Colon (tissue), 2 donors: ENCODE measurements around the gene TAP2.
"Not testable (repeated sequence)": the region's sequence is repeated elsewhere in the genome, so short reads cannot be mapped to it uniquely, and the experiment has no call there.

Experiments used
- FAIRE-seq: peaks from 2 replicates; lab custom pipeline; 2012; peaks lifted over from hg19 to GRCh38; lab: Jason Lieb, UNC
- donor health status: control.
- donor health status: control.

Gene TAP2

DNA sequence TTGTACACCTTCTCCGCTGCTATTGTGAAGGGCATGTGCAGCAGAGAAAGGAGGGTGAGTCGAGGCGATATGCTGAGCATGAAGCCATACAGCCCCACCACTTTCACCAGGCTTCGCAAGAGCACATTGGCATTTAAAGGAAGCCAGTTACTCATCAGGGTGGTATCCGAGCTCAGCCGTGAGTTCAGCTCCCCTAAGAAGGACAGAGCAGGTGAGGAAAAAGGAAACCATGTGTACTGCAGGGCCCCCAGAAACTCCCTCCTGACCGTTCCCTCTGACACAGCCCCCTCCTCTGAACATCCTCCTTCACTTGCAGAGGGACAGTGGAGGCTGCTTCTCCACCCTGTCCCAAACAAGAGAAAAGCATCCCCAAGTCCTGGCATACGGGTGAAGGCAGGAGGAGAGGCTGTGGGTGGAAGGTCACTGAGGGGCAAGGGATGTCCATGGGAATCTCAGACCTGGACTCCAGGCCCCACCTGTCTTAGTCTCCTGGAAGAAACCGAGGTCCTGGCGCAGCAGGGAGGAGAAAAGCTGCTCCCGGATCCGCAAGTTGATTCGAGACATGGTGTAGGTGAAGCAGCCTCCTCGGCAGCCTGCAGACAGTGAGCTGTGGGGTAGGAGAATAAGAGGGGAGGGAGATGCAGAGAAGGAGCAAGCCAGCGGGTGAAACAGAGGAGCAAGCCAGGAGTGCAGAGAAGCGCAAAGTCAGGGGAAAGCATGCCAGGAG is 3.2 kb downstream of the TAP2 start:
- no peak for FAIRE-seq

DNA sequence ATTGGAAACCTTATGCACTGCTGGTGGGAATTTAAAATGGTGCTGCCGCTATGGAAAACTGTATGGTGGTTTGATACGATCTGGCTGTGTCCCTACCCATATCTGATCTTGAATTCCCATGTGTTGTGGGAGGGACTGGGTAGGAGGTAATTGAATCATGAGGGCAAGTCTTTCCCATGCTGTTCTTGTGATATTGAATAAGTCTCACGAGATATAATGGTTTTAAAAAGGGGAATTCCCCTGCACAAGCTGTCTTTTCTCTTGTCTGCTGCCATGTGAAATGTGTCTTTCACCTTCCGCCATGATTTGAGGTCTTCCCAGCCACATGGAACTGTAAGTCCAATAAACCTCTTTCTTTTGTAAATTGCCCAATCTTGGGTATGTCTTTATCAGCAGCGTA is 4.9 kb downstream of the TAP2 start:
- no peak for FAIRE-seq

DNA sequence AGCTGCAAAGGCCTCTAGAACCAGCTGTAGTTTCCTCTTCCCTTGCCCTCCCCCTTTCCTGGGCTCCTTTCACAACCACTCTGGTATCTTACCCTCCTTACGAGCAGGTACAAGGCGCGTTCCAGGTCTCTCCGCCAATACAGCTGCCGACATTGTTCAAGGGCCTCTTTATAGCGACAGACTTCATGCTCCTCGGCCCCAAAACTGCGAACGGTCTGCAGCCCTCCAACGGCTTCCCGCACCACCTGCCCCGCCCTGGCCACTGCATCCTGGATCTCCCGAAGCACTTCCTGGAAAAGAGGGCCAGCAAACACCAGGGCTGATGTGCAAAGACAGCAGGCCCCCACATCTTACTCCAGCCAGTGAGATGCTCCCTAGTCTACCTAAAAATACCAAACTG is 6.0 kb downstream of the TAP2 start:
- no peak for FAIRE-seq

DNA sequence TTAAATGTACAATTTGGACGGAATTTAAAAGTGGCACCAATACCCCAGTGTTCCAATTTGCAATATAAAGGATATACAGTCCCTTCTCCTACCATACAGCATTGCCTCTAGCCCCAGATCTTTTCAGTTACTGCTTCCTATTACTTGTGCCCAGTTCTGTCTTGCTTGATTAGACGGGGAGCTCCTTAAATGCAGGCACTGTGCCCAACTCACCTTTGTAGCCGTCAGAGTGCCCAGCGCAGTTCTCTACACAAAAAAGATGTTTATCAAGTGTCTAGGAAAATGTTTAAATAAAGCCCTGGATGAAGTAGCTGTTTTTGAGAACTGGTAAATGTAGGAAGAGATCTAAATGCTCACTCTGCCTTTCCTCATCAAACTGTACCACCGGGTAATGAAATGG is 7.6 kb downstream of the TAP2 start:
- no peak for FAIRE-seq

DNA sequence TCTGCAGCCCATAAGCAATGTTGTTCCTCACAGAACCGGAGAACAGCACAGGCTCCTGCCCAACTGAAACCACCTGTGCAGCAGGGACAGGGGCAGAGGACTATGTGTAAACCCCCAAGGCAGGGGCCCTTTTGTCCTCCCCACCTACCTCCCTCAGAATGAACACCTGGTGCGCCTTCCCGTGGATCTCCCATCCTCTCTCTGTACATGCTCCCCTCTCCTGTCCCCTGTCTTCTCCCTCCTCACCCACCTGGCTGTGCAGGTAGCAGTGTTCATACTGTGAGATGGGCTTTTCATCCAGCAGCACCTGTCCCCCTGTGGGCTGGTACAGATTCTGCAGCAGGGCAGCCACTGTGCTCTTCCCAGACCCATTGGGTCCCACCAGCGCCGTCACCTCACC is 8.5 kb downstream of the TAP2 start:
- no peak for FAIRE-seq

DNA sequence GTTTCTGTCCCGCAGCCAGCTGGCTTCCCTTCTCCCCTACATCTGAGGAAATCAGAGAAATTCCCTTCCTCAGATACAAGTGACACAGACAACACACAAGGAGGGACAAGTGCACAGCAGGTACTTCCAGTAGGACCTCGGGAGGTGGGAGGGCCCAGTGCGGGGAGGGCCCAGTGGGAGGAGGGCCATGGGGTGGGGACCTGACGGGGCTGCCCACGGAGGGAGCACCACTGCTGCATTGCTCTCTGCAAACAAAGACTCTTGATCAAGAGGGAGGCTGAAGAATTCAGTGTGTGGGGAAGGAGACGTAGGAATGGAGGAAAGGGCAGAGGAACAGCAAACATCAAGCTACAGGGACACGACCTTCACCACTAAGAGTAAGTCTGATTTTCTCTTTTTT is 9.0 kb downstream of the TAP2 start:
- no peak for FAIRE-seq

DNA sequence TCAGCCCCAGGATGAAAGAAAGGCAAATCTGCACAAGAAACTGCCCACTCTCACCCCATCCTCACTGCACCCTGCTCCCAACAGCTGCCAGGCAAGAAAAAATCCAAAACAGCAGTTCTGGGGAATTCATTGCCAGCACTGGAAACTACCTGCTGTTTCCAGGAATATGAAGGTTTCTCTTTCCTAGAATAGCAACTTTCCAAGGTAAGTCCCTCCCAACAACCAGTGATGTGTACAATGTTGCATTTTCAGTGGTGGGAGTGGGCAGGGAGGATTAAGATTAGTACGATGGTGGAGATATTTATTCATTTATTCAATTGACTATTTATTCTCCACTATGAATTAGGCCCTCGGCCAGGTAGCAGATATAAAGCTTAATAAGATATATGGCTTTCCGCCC is 11.5 kb downstream of the TAP2 start:
- FAIRE-seq, result no peak

DNA sequence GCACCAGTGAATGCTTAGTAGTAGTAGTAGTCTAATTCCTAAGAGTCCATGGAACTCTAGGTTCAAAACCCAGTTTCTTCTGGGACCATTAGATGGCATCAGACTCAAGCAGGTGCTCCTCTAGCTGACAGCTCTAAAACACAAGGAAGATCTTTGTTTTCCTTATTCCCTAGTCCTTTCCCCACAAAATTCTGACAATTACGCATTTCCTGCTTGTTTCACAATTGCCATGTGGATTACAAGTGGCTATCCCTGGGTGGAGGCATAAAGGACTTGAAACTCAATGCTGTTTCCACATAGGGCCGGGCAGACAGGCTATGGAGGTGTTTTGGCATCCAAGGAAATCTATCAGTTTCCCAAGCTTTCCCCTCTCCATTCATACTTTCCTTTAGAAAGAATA is 12.6 kb downstream of the TAP2 start:
- FAIRE-seq, result no peak

DNA sequence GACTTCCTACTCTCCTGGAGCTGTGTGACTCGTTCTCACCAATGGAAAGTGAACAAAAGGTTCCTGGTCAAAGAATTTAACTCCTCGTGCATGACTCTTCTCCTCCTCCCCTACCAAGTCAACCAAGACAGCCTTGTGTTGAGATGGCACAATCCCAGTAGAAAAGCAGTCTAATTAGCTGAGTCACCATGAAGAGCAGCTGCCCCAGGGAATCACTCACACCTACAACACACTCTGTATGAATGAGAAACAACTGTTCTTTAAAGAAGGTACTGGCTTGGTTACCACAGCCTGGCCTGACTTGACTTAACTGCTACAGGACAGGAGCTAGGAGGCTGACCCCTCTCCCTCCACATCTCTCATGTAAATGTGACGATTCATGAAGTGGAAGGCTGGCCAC is 18.8 kb downstream of the TAP2 start:
- FAIRE-seq, result no peak

DNA sequence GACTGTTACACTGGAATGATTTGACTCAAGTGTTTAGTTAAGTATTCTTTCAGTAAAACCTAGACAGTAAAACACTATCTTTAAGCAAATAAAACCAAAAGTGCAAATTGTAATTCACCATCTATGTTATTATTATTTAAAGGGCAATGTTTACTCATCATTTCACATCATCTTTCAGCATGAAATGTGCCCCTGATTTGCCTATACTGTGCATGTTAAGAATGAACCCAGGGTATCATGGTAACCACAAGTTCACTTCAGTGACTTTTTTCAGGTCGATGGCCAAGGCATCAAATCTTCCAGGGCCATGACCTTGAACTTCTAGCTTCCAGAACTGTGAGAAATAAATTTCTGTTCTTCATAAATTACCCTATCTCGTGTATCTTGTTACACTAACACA is 19.7 kb downstream of the TAP2 start:
- FAIRE-seq, result no peak

DNA sequence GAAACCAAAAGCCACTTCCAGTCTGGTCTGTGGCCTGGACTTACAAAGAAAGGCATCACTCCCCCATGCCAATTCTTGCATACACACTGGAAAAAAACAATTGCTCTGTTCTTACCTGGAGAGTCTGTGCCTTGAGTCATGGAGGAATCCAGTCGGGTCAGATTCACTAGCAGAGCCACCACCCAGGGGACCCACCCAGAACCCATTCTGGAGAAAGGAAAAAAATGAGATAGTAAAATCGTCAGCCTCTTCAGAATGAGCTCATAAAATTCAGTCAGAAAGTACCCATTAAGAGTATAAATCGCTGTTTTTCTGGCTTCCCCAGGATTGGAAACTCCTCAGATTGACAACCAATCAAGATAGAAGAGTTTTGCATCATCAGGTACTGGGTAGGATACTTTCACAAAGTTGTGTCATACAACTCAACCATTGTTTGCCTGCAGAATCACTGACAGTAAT is 21.8 kb downstream of the TAP2 start, which contains the start of gene HLA-DOB:
TSS of gene HLA-DOB (minus strand) at position 257 of the 459 bp plus-strand sequence. CDS start at position 206, 51 bp downstream.
- FAIRE-seq, result no peak

DNA sequence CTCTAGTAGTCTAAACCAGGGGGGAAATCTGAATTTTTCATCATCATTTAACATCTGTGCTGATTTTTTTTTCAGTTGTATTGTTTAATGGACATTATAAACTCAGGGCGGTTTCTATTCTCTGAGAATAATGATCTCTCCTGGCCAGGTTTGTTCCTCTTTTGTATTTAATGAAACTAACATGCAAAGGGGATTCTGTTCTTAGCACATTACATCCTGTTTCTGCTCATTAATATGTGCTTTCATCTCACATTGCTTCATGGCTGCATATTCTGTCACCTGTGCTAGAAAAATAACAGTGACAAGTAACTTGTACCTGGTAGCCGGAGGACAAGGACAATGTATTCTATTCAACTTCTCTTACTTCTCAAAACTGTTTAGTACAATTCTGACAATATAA is 22.5 kb downstream of the TAP2 start:
- FAIRE-seq, result no peak

DNA sequence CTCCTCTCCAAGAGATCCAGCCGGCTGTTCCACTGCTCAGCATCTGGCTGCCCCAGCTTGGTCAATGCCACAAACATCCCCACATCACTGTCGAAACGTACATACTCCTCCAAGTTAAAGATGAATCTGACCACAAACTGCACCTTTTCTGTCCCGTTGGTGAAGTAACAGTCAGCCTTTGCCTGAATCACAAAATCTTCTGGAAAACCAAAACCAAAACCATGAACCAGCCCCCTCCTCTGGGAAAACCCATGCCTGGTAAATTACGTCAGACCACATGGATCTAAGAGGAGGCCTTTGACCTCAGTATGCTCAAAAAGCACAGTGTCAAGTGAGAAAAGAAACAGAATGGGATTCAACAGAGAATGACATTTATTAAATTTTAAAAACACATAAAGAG is 23.4 kb downstream of the TAP2 start:
- no peak for FAIRE-seq

DNA sequence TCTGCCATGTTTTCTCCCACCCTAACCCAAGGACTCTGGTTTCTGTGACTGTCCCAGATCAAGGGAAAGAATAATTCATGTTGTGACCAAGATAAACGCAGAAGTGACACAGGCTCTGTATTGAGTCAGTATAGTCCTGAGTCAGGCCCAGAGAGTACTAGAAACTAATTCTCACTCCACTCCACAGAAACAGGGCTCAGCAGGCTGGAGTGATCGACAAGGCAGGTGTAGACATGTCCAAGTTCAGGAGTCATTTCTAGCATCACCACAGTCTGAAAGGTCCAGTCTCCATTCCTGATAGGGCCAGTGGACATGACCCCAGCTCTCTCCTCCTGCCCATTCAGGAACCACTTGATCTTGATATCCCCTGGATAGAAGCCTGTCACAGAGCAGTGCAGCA is 24.4 kb downstream of the TAP2 start:
- no peak for FAIRE-seq

DNA sequence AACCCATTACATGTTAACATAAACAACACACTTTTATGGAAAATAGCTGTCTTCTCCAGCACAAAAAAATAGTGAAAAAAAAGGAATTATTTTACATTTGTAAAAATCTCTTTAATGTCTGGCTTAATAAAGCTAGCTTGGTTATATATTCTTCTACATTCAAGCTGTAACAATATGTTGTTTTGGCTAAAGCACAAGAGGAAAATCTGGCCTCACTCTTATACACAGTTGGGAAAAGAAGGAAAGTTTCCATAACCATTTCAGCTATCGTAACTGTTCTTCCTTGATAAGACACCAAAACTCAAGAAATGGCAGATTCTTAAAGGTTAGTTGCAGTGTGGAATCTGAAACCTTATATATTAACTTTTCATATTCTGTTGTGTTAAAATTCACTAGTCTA is 29.4 kb downstream of the TAP2 start:
- no peak for FAIRE-seq

DNA sequence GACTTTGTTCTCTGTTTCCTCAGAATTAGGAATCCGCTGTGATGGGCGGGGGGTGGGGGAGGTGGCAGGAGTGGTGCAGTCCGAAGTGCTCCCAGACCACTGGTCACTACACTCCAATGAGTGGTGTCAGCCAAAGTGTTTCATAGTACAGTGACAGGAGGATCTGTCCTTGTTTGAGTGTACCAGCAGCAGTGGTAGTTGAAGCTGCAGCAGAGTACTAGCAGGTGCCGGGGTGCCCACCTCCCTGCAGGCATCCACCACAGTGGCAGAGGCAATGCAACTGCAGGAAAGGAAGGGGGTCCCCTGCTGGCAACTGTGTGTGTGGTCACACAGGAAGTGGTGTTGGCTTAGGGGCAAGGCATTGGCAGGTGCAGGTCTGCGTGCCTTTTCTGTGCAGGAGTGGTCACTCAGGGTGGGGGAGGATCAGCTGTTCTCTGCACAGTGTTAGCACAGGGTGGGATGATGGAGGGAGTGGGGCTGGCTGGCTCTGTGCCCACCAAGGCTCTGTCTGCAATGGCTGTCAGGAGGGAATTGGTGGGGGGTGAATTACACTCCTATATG is 31.4 kb downstream of the TAP2 start:
- no peak for FAIRE-seq

DNA sequence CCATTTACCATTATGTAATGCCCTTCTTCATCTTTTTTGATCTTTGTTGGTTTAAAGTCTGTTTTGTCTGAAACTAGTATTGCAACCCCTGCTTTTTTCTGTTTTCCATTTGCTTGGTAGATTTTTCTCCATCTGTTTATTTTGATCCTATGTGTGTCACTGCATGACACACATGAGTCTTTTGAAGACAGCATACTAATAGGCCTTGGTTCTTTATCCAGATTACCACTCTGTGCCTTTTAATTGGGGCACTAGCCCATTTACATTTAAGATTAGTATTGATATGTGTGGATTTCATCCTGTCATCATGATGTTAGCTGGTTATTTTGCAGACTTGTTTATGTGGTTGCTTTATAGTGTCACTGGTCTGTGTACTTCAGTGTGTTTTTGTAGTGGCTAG is 33.1 kb downstream of the TAP2 start:
- FAIRE-seq, result not testable (repeated sequence)

DNA sequence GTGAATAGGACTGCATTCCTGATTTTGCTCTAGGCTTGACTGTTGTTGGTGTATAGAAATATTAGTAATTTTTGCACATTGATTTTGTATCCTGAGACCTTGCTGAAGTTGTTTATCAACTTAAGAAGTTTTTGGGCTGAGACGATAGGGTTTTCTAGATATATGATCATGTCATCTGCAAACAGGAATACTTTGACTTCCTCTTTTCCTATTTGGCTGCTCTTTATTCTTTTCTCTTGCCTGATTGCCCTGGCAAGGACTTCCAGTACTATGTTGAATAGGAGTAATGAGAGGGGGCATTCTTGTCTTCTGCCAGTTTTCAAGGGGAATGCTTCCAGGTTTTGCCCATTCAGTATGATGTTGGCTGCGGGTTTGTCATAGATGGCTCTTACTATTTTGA is 35.1 kb downstream of the TAP2 start:
- no peak for FAIRE-seq

DNA sequence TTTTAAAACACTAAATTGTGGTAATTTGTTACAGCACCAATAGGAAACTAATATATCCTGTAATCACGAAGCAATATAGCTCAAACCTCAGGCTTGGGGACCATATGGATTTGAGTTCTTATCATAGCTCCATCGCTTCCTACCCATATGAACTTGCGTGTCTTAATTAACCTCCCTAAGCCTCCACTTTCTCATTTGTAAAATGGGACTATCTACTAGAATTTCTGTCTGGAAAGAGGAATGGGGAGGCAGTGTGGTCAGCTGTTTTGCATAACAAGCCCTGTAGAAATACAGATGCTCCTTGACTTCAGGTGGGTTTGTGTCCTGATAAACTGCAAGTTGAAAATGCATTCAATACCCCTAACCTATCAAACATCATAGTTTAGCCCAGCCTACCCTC is 38.8 kb downstream of the TAP2 start:
- FAIRE-seq, result no peak

DNA sequence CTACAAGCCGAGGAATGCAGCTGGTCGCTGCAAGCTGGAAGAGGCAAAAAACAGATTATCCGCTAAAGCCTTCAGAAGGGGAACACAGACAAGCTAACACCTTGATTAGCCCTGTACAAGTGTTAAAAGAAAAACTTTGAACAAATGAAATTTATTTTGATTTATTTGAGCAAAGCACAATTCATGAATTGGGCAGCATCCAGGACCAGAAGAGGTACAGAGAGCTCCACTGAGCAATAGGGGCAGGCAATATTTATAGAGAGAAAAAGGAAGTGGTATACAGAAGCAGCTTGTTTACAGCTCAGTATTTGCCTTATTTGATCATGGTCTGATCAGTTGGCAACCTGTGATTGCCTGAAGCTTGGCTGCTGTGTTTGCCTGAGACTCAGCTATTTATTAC is 39.4 kb downstream of the TAP2 start:
- no peak for FAIRE-seq

DNA sequence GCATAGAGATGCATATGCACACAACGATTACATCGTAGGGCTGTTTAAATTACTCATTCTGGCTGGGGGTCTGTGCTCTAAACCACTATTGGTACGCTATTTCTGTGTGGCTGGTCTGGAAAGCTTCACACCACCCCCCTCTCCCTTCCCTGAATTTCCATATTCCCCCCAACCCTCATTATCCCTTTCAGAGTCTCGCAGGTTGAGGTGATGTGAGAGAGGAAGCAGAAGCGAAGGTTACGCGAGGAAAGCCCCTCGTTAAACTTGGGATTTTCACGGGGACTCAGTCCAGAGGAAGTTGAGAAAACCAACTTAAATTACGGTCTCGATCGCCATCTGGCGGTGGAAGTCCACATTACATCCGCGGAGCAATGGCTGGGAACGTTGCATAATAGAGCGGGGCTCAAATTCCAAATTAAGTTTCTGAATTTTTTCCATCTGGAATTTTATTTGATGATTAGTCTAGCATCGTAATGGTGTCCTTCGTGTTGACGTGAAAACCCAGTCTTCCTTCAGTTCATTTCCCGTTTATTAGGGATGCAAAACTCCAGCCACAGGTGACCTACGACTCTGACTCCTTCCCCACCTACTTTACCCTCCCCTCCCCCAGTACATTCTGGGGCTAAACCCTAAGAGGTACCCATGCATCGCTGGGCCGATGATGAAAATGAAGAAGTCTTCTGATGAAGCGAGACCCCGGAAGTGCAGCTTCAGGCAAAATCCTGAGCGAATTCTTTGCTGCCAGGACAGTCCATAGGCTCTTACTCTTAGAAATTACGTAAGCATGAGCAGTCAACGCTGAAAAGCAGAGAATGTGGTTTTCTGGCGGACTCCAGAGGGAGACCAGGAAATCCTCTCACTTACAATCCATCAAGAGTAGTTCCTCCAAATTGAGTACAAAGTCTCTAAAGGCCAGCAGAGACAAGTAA is 41.4 kb downstream of the TAP2 start:
- FAIRE-seq, result peak; percentile 77

DNA sequence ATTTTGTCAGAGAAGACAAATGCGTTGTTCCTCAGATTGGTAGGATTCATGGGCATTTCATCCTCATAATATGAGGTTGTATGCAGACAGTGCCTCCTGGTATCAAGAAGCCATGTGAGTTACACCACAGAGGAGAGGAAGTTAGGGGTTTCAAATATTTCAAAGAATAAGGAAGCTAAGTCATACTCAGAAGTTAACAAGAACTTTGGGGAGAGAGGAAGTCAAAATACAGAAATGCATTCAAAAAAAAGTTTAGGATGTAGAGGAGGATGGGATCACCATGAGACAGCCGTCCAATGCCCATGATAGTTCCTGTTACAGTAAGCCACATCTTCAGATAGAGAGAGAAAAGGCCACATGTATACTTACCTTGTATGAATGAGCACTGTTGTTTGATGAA is 44.0 kb downstream of the TAP2 start:
- no peak for FAIRE-seq

DNA sequence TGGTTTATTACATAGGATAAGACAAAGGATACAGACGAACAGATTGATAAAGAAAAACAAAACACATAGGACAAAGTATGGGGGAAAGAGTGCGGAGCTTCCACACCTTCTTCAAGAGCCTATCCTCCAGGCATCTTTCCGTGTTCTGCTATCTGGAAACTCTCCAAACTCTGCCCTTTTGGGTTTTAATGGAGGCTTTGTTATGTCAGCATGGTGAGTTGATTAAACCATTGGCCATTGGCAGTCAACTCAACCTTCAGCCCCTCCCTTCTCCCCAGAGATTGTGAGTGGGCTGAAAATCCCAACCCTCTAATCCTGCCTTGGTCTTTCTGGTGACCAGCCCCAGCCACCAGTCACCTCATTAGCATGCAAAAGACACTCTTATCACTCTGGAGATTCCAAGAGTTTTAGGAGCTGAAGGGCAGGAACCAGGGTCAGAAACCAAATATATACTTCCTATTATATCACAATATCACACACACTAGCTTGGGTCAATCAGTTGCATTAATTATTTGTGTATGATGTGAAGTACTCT is 45.6 kb downstream of the TAP2 start:
- FAIRE-seq, result no peak
